HG03175 (cell line): Measurements from ENCODE around the gene HACE1.
A peak's percentile ranks its signal among the peaks of the same experiment; 100 is the strongest.
"Not testable (repeated sequence)": the region's sequence is repeated elsewhere in the genome, so short reads cannot be mapped to it uniquely, and the experiment has no call there.

ENCODE experiments used
- ATAC-seq: cut with Tn5 transposase; IDR thresholded peaks from one replicate; pipeline ENCODE4 v1.9.1; 2021; ENCODE audit warnings: mild to moderate bottlenecking, moderate library complexity; ENCODE audit not compliant: unreplicated experiment

HACE1 gene, protein sequence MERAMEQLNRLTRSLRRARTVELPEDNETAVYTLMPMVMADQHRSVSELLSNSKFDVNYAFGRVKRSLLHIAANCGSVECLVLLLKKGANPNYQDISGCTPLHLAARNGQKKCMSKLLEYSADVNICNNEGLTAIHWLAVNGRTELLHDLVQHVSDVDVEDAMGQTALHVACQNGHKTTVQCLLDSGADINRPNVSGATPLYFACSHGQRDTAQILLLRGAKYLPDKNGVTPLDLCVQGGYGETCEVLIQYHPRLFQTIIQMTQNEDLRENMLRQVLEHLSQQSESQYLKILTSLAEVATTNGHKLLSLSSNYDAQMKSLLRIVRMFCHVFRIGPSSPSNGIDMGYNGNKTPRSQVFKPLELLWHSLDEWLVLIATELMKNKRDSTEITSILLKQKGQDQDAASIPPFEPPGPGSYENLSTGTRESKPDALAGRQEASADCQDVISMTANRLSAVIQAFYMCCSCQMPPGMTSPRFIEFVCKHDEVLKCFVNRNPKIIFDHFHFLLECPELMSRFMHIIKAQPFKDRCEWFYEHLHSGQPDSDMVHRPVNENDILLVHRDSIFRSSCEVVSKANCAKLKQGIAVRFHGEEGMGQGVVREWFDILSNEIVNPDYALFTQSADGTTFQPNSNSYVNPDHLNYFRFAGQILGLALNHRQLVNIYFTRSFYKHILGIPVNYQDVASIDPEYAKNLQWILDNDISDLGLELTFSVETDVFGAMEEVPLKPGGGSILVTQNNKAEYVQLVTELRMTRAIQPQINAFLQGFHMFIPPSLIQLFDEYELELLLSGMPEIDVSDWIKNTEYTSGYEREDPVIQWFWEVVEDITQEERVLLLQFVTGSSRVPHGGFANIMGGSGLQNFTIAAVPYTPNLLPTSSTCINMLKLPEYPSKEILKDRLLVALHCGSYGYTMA

DNA sequence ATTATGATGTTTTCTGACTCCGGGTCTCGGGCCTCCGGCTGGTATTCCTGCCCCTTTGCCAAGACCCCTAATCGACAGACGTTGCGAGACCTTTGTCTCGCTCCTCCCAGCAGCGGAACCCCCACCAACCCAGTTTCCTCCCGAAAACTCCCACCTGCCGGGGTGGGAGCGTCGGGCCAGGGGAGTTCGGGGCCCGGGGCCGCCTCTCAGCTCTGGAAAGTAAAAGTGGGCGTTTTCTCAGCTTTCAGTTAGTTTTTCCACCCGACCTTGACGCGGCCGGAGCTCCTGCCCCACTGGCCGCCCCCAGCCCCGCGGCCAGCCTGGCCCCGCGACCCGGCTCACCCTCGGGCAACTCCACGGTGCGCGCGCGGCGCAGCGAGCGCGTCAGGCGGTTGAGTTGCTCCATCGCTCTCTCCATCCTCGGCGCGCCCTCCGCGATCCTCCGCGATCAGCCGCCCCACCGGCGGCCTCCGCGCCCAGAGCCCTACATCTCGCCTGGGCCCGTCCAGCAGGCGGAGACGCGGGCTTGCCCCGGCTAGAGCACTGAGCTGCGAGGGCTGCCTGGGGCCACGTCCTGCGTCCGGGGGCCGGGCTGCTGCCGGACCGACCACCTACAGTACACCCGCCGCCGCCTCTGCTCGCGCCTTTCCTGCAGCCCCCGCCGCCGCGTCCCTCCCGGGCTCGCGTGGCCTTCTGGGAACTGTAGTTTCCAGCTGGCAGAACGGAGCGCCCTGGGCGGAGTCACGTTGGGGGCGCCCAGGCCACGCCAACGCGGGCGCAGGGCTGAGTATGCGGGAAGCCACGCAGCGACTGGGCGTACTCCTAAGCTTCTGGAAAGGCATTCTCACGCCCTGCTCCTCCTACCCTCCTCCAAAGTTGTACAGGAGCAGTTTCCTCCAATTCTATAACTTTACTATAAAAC is at the start of gene HACE1:
HACE1 (minus strand) TSS at position 695 of the 922 bp plus-strand sequence; CDS start at position 418, 277 bp downstream.
- ATAC-seq: peak; percentile 99

DNA sequence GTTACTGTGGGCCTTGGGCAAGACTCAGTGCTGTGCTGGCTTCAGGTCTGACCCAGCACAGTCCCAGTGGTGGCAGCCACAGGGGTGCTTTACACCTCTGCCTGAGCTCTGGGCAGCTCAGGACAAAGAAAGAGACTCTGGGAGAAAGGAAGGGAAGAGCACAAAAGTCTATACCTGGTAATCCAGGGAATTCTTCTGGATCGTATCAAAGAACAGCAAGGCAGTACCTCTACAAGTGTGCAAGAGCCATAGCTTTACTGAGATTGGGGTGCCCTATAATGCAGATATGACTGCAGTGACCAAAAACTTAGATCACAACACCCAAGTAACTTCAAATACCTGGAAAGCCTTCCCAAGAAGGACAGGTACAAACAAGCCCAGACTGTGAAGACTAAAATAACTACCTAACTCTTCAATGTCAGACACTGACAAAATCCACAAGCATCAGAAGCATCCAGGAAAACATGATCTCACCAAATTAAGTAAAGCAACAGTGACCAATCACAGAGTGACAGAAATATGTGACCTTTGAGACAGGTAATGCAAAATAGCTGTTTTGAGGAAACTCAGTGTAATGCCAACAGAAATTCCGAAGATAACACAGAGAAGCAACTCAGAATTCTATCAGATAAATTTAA is 49.3 kb upstream of the HACE1 start:
- no peak for ATAC-seq

DNA sequence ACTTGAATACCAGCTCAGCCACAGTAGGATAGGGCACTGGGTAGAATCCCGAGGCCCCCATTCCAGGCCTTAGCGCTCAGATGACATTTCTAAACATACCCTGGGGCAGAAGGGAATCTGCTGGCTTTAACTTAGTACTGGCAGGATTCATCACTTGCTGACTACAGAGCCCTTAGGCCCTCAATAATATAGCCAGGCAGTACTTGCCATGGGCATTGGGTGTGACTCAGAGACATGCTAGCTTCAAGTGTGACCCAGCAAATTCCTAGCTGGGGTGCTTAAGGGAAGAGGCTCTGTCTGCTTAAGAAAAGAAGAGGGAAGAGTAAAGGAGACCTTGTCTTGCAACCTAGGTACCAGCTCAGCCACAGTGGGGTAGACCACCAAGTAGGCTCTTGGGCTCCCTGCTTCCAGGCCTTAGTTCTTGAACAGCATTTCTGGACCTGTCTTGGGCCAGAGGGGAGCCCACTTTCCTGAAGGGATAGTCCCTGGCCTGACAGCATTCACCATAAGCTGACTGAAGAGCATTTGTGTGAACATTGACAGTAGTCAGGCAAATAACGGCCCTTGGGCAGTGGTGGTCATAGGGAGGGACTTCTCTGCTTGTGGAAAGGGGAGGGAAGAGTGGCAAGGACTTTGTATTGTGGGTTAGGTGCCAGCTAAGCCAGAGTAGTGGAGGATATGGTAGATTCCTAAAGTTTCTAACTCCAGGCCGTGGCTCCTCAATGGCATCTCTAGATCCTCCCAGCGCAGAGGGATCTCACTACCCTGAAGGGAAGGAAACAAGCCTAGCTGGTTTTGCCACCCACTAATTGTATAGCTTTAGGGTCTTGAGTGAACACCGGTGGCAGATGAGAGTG is 48.5 kb upstream of the HACE1 start:
- no peak for ATAC-seq

DNA sequence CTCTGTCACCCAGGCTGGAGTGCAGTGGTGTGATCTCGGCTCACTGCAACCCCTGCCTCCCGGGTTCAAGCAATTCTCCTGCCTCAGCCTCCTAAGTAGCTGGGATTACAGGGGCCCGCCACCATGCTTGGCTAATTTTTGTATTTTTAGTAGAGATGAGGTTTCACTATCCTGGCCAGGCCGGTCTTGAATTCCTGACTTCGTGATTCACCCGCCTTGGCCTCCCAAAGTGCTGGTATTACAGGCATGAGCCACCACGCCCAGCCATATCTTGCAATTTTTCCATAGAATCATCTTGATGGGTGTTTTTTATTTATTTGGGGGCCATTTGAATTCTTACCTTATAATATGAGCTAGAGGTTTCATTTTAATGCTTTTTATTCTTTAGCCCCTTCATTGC is 39.2 kb upstream of the HACE1 start:
- not testable (repeated sequence) for ATAC-seq

DNA sequence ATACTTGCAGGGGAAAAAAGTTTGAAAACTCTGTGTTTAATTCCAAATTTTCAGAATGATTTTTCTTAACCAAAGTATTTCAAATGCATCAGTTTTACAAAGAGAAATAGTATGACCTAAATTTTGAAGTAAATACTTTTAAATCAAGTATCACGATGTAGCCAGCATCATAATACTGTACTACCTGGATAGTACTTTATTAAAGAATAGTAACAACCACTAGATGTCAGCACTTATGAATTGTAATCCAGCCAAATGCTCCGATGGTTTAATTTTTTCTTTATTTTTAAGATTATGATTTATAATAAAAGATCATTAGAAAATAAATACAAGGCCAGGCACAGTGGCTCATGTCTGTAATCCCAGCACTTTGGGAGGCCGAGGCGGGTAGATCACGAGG is 37.2 kb upstream of the HACE1 start:
- no peak for ATAC-seq

DNA sequence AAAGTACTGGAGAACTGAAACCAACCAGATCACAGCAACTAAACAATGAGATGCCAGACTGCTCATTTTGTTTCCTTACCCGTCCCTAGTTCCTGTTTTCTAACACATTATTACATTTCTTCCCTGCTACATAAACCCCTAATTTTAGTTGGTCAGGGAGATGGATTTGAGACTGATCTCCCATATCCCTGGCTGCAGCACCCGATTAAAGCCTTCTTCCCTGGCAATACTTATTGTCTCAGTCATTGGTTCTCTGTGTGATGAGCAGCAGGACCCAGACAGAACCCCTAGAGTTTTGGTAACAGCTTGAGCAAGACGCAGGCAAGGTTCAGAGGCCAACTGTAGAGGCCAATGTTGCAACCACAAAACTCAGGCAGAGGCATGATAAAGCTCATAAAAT is 28.3 kb upstream of the HACE1 start:
- no peak for ATAC-seq

DNA sequence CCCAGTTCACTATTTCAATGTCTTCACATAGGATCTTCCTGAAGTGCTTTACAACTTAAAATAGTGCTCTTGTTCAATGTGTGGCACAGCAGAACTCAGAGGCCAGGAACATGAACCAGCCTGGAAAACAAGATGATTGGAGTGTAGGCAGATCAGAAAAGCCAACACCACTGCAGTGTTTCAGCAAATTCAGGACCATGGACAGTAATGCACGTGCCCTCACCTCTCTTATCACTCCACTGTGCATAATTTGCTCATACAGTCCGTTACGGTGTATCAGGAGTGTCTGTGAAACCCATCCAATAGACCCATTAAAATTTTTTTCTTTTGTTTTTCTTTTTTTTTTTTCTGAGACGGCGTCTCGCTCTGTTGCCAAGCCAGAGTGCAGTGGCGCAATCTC is 27.6 kb upstream of the HACE1 start:
- ATAC-seq: no peak

DNA sequence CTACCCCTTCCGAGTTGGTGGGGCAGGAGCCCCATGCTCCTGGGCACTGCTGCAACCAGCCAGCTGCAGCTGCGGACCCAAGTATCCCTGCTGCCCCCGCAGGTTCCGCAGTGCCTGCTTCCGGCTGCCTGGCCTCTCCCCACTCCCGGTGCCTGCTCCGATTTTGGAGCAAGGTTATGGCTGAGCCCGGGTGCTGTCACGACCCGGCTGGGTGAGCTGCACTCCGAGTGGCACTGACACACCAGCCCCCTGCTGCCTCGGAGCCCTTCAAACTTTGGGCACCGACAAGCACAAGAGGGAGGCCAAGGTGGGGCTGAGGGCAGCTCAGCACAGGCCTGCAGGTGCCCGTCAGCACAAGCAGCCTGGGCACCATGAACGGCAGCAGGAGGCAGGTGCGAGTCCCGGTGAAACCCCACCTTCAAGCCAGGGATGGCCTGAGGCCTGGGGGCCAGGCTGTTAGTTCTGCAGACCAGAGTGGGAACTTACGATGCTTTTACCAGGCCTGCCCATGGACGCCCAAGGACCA is 25.9 kb upstream of the HACE1 start:
- no peak for ATAC-seq

DNA sequence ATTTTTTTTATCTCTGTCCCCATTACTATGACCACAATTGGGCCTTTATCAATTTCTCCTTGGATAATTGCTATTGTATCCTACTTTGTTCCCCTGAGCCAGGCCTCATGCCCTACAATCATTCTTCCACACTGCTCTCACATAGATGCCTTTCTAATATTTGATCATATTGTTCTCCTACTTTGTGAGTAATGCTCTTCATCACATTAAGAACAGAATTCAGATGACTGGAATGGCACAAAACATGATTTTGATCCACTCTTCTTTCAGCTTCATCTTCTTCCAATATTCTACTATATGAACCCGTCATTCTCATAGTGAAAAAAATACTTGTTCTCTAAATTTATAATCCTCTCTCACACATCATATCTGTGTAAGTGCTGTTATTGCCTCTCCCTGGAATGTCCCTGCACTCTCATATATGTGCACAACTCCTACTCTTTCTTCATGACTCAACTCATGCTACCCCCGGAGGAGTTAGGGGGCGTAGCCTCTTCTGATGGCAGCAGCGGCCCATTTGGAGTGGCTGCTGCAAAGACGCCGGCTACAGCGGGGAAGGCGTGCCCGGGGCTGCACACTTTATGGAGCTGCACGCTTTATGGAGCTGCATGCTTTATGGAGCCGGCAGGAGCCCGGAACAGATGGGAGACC is 25.3 kb upstream of the HACE1 start:
- no peak for ATAC-seq

DNA sequence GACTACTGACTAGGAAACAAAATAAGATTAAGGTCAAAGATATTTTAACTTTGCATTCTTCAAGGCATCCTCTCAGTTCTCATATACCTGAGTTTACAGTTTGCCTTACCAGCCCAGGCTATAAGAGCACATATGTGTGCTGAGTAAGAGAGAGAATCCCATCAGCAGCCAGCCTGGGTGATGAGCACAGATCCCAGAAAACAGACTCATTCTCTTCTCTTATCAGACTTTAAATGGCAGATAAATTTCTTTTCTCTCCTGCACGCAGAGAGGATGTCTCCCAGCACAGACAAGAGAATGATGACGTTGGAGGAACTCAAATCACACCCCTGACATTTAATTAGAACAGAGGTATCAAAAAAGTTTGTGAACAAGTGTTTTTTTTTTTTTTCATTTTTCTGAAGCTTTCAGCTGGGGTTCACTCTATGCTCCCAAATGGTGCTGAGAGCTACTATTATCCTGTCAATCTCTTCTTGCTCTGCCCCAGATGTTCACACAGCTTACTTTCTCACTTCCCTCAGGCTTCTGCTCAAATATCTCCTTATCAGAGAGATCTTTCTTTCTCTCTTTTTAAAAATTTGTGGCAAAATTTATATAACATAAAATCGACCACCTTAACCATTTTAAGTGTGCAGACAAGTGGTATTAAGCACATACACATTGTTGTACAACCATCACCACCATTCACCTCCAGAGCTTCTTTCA is 22.4 kb upstream of the HACE1 start:
- ATAC-seq: no peak

DNA sequence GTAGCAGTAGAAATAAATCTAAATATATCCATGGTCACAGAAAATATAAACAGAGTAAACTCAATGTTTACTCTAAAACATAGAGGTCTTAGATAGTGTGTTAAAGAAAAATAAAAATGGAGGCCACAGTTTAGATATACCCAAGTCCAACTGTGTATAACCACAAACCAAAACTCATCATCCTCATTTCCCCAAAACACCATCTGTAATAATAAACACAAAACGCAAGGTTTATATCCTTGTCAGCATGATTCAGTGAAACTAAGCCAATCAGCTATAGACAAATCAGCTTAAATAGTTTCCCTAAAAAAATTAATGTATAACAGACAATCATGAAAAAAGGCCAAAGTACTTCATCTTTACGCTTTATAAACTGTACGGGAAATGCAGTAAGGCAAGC is 2.7 kb upstream of the HACE1 start:
- no peak for ATAC-seq

DNA sequence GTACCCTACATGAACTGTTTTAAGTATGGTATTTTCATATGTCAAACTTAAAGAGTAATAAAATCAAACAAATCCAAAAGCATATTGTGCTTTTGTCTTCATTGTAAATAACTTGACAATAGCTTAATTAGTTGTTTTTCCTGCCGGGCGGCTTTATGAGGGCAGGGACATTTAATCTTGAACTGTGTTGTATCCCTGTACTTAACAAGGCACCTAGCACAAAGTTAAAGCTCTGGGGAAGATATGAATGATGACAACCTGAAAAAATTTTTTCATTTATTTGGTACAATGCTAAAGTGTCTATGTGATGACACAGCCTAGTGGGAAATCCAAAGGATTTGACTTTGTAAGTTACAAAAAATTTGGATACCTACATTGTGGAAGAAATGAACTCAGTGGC is 502 bp upstream of the HACE1 start:
- no peak for ATAC-seq

DNA sequence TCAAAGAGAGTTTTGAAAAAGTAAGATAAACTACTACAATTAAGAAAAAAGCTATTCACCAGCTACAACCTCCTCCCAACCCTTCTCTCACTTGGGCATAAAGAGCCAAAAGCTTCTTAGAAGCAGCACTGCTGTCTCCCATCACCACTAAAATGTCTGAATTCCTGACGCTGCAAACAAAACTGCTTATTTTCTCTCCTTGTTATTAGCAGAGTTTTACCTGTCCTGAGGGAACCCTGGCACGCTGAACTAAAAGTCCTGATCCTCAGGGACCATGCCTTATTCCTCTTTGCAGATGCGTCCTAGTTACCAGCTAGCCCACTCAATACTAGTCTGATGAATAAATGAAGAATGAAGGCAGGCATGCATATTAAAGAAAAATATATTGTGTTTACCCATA is 1.1 kb downstream of the HACE1 start:
- ATAC-seq: no peak

DNA sequence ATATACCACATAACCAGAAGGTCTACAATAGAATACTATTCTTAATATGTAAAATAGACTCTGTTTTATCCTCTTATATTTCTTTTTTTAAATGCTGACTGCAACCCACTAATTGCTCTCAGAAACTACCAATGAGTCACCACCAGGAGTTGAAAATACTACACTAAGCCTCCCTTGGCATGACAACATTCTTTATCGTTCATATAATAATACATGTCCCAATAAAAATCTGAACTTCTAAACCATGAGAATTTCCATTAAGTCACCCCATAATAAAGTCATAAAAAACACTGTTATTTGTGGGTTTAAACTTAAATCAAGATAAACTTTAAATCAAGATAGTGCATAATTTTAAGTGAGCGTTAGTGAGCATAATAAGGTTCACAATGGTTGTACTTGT is 4.2 kb downstream of the HACE1 start:
- no peak for ATAC-seq

DNA sequence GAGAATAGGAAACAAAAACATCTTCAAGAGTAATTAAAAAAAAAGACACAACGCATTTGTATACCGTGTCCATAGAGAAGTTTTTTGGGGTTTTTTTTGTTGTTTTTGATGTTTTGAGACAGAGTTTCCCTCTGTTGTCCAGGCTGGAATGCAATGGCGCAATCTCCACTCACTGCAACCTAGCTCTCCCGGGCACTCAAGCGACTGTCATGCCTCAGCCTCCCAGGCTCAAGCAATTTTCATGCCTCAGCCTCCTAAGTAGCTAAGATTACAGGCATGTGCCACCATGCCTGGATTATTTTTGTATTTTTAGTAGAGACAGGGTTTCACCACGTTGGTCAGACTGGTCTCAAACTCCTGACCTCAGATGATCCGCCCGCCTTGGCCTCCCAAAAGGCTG is 12.0 kb downstream of the HACE1 start:
- ATAC-seq: not testable (repeated sequence)

DNA sequence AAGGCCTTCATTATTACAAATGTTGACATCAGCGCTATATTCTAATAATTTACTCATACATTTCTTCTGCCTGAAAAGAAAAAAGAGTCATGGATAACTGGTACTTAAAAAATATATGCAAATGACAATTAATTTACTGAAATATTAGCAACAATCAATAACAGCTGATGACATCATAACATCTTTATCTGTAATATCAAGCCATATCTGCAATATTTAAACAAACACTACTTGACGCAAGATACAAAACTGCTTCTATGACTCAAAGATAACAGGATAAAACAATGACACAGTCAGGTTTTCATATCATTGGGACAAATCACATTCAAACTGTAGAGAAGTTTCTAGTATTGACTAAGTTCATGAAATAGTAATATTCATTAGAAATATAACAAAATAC is 16.5 kb downstream of the HACE1 start:
- no peak for ATAC-seq

DNA sequence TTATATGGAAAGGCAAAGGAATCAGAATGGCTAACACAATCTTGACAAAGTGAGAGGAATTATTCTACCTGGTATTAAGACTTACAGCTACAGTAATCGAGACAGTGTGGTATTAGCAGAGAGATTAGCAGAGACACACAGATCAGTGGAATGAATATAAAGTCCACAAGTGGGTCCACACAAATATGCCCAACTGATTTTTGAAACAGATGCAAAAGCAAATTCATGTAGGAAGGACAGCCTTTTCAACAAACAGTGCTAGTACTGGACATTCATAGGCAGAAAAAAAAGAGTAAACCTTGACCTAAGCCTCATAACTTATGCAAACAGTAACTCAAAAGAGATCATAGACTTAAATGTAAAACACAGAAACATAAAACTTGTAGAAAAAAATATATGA is 22.6 kb downstream of the HACE1 start:
- no peak for ATAC-seq

DNA sequence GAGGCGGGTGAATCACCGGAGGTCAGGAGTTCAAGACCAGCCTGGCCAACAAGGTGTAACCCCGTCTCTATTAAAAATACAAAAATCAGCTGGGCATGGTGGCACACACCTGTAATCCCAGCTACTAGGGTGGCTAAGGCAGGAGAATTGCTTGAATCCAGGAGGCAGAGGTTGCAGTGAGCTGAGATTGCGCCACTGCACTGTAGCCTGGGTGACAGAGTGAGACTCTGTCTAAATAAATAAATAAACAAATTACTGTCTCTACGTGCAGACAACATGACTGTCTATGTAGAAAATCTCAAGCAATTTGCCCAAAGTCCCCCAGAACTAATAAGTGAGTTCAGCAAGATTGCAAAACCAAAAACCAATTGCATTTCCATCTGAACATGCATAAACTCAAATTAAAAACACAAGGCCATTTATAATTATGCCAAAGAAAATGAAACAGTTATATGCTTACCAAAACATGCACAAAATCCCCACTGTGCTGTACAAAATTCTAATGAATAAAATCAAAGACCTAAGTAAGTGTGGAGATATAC is 23.2 kb downstream of the HACE1 start:
- not testable (repeated sequence) for ATAC-seq
